ENCODE results near the gene ACP1.

ACP1 gene

GRCh38 chr2:296354-296753 is 31.6 kb downstream of the ACP1 start:
- H4K20me1 ChIP-seq (ENCODE audit: insufficient read depth, low read length), result no peaks in the 10 kb centered on the region

GRCh38 chr2:305366-305765 is 40.6 kb downstream of the ACP1 start:
- Histone ChIP-seq H3K9me3 (ENCODE audit: insufficient read depth, low read length) (no peaks in the 10 kb centered on the region), H3K27me3 (ENCODE audit: low read depth, low read length) (no peaks in the 10 kb centered on the region), H3K4me3 (ENCODE audit: low read length) (no peak overlapping the region), H3K79me2 (ENCODE audit: low read length) (no peaks in the 10 kb centered on the region), H3K4me2 (ENCODE audit: low read length) (no peak overlapping the region), H3K9ac (ENCODE audit: low read length) (no peak overlapping the region), H3K27ac (ENCODE audit: low read length) (no peak overlapping the region), H2AFZ (ENCODE audit: low read depth, low read length) (no peak overlapping the region), H3K4me1 (ENCODE audit: low read length) (no peaks in the 10 kb centered on the region), H4K20me1 (ENCODE audit: insufficient read depth, low read length) (no peaks in the 10 kb centered on the region), H3K36me3 (replicated peaks; ENCODE audit: low read depth, low read length) (no peaks in the 10 kb centered on the region)
- TF ChIP-seq CTCF (IDR thresholded peaks at IDR 0.05; ENCODE audit: low read depth, low read length) (no peak), EZH2phosphoT487 (IDR thresholded peaks at IDR 0.05; ENCODE audit: low read depth) (no peak)

More at GRCh38 chr2:296354-296753, 31.6 kb downstream of the ACP1 start:
- Histone ChIP-seq H3K4me2 (ENCODE audit: low read length) (no peak overlapping the region), H3K79me2 (ENCODE audit: low read length) (no peaks in the 10 kb centered on the region), H3K27ac (ENCODE audit: low read length) (no peak overlapping the region), H3K4me3 (ENCODE audit: low read length) (no peak overlapping the region), H2AFZ (ENCODE audit: low read depth, low read length) (no peak overlapping the region), H3K36me3 (replicated peaks; ENCODE audit: low read depth, low read length) (peaks cover 4% of the 10 kb centered on the region), H3K4me1 (ENCODE audit: low read length) (no peaks in the 10 kb centered on the region), H3K27me3 (ENCODE audit: low read depth, low read length) (no peaks in the 10 kb centered on the region), H3K9ac (ENCODE audit: low read length) (no peak overlapping the region), H3K9me3 (ENCODE audit: insufficient read depth, low read length) (no peaks in the 10 kb centered on the region)
- TF ChIP-seq EZH2phosphoT487 (IDR thresholded peaks at IDR 0.05; ENCODE audit: low read depth), result no peak
- no peak for TF ChIP-seq CTCF (IDR thresholded peaks at IDR 0.05; ENCODE audit: low read depth, low read length)

GRCh38 chr2:309148-309953 is 44.6 kb downstream of the ACP1 start:
- H3K79me2 ChIP-seq (ENCODE audit: low read length), result no peaks in the 10 kb centered on the region
- H3K4me3 ChIP-seq (ENCODE audit: low read length), result no peak overlapping the region
- no peak overlapping the region for H3K4me2 ChIP-seq (ENCODE audit: low read length)
- H3K36me3 ChIP-seq (replicated peaks; ENCODE audit: low read depth, low read length), result no peaks in the 10 kb centered on the region
- H3K9me3 ChIP-seq (ENCODE audit: insufficient read depth, low read length), result no peaks in the 10 kb centered on the region
- no peak for TF ChIP-seq EZH2phosphoT487 (IDR thresholded peaks at IDR 0.05; ENCODE audit: low read depth)
- no peak for TF ChIP-seq CTCF (IDR thresholded peaks at IDR 0.05; ENCODE audit: low read depth, low read length)
- H3K27ac ChIP-seq (ENCODE audit: low read length), result no peak overlapping the region
- H3K9ac ChIP-seq (ENCODE audit: low read length), result no peak overlapping the region
- H4K20me1 ChIP-seq (ENCODE audit: insufficient read depth, low read length), result no peaks in the 10 kb centered on the region
- H3K4me1 ChIP-seq (ENCODE audit: low read length), result no peaks in the 10 kb centered on the region
- no peaks in the 10 kb centered on the region for H3K27me3 ChIP-seq (ENCODE audit: low read depth, low read length)
- no peak overlapping the region for H2AFZ ChIP-seq (ENCODE audit: low read depth, low read length)

GRCh38 chr2:309954-310510 is 45.3 kb downstream of the ACP1 start:
- Histone ChIP-seq H3K9me3 (ENCODE audit: insufficient read depth, low read length) (no peaks in the 10 kb centered on the region), H3K9ac (ENCODE audit: low read length) (no peak overlapping the region), H3K27me3 (ENCODE audit: low read depth, low read length) (no peaks in the 10 kb centered on the region), H3K27ac (ENCODE audit: low read length) (no peak overlapping the region), H3K4me2 (ENCODE audit: low read length) (no peak overlapping the region), H3K4me1 (ENCODE audit: low read length) (no peaks in the 10 kb centered on the region), H3K36me3 (replicated peaks; ENCODE audit: low read depth, low read length) (no peaks in the 10 kb centered on the region), H2AFZ (ENCODE audit: low read depth, low read length) (no peak overlapping the region), H3K79me2 (ENCODE audit: low read length) (no peaks in the 10 kb centered on the region), H3K4me3 (ENCODE audit: low read length) (no peak overlapping the region), H4K20me1 (ENCODE audit: insufficient read depth, low read length) (no peaks in the 10 kb centered on the region)
- no peak for TF ChIP-seq EZH2phosphoT487 (IDR thresholded peaks at IDR 0.05; ENCODE audit: low read depth)
- no peak for TF ChIP-seq CTCF (IDR thresholded peaks at IDR 0.05; ENCODE audit: low read depth, low read length)
